ENCODE measurements around the gene HCFC1.

DNA sequence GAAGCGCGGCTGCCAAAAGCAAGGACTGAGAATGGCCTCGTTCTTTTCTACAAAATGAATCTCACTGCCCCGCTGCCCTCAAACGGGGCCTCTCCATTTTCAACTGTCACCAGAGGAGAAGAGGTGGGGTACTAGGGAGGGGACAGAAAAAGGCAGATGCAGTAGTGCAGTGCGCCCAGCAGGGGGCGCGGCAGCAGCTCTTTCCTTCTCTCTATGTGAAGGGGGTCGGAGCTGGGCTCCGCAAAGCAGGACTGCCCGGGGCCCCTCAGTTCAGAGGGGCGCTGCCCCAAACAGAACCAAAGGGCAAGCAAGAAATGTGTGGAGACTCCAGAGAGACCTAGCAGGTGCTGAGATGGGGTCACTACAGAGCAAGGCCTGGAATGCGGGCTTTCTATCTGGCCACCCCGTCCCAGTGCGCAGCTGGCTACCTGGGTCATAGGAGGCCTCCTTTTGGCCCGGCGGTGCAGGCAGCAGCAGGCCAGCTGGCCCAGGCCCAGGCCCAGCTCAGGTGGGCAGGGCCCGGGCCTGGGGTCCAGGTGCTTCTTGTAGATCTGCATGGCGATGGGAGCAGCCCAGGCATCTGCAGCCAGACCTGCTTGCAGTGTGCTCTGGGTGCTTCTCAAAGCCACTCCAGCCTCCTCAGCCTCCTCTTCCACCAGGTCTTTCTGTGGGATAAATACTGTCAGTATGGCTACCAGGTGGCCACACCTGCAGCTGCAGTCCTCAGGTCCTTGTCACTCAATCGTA is 42.2 kb upstream of the HCFC1 start:
- TF ChIP-seq, protein P1, sequence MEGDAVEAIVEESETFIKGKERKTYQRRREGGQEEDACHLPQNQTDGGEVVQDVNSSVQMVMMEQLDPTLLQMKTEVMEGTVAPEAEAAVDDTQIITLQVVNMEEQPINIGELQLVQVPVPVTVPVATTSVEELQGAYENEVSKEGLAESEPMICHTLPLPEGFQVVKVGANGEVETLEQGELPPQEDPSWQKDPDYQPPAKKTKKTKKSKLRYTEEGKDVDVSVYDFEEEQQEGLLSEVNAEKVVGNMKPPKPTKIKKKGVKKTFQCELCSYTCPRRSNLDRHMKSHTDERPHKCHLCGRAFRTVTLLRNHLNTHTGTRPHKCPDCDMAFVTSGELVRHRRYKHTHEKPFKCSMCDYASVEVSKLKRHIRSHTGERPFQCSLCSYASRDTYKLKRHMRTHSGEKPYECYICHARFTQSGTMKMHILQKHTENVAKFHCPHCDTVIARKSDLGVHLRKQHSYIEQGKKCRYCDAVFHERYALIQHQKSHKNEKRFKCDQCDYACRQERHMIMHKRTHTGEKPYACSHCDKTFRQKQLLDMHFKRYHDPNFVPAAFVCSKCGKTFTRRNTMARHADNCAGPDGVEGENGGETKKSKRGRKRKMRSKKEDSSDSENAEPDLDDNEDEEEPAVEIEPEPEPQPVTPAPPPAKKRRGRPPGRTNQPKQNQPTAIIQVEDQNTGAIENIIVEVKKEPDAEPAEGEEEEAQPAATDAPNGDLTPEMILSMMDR (conservative IDR thresholded peaks at IDR 0.05; ENCODE audit: low read depth, low read length) = peak; percentile 96
- no peak for TF ChIP-seq EZH2 (IDR thresholded peaks at IDR 0.05; ENCODE audit: borderline replicate concordance, low read depth, low read length, poor library complexity, severe bottlenecking)
